Measurements from ENCODE around the gene TBX2.

Gene TBX2

DNA sequence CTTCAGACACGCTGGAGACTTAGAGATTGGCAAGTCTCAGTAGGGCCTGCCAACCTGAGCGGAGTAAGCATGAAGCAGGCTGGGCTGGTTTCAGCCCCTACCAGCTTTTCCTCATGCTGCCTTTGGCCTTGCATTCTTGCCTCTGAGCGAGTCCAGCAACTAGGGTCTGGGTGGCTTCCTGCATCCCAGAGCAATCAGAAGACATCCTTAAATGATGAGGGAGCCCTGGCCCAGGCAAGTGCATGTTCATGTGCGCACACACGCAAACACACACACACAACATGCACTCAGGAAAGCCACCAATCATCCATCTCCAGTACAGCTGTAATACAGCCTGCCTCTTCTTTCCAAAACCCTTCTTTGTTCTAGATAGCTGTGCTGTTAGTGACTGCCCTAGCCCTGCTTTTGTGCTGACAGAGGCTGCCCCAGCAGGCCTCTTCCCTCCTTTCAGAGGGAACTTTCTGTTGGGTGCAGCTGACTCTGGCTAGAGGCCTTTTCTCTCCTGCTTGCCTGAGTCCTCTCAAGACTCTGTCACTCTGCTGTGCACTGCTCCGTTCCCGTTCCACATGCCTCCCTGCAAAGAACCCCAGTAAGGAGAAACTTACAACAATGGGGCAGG, 30.7 kb upstream of the TBX2 start:
- no peak for DNase-seq (ENCODE audit: low spot score)

GRCh38 chr17:61369751-61370150, 29.9 kb upstream of the TBX2 start:
- DNase-seq (ENCODE audit: low spot score): no peak

DNA sequence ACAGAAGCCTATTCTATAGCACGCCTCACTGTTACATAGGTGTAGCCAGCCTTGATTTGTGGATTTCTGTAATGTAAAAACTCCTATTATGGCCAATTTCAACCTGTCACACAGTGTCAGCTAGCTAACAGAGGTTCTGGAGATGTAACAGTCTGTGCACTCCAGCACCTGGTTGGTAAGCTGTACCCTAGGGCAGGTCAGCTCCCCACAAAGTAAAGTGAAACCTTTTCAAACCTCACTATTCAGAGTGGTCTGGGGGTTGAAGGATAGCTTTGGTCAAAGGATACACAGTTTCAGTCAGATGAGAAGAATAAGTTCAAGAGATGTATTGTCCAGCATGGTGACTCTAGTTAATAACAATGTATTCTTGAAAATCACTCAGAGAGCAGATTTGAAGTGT, 28.5 kb upstream of the TBX2 start:
- no peak for DNase-seq (ENCODE audit: low spot score)

DNA sequence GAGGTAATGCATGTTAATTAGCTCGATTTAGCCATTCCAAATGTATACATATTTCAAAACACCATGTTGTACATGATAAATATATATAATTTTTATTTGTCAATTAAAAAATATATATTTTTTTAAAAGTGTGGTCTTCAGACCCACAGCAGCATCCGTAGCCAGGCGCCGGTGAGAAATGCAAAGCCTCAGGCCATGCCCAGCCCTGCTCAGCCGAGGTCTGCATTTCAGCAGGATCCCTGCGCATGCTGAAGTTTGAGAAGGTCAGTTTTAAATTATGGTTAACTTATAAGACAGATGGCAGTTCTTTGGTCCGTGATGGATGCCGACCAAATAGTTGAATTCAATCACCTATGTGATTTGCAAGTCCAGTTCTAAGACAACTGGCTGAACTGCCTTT, 28.0 kb upstream of the TBX2 start:
- DNase-seq (ENCODE audit: low spot score): no peak

GRCh38 chr17:61372436-61372835, 27.2 kb upstream of the TBX2 start:
- no peak for DNase-seq (ENCODE audit: low spot score)

DNA sequence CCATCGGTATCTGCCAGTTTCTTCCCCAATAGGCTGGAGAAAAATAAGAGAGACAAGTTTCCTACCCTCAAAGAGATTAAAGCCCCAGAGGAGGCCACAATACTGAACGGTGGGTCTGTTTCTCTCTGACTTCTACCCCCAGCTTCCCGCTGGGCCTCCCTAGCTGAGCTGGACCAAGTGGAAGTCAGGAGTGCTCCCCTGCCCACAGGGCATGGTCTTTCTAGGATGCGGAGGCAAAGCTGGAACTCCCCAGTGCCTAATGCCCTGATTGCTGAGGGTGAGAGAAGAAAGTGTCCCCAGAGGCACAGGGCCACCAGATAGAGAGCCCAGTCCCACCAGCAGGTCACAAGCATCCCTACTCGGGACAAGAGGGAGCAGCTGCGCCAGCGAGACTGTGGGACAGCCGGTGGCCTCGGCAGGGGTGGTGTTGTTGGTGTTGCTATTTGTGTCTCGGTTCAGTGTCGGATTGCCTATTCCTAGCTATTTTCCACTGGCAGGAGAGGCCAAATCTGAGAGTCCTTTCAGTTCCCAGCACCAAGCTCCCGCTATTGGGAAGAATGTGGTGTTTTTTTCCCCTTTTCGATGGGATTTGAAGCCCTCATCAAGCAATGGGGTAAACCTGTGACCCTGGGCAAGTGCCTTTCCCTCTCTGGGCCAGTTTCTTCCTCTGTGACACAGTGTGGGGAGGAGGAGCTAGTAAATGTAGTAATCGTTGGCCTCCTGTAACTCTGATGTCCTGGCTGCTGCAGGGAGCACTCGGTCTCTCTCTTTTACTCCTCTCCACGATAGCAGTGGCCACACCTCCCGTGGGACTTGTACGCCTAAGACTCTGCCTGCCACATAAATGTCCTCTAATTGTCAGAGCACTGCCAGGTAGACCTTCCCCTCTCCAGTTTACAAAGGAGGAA, 22.5 kb upstream of the TBX2 start:
- DNase-seq (ENCODE audit: low spot score): no peak

DNA sequence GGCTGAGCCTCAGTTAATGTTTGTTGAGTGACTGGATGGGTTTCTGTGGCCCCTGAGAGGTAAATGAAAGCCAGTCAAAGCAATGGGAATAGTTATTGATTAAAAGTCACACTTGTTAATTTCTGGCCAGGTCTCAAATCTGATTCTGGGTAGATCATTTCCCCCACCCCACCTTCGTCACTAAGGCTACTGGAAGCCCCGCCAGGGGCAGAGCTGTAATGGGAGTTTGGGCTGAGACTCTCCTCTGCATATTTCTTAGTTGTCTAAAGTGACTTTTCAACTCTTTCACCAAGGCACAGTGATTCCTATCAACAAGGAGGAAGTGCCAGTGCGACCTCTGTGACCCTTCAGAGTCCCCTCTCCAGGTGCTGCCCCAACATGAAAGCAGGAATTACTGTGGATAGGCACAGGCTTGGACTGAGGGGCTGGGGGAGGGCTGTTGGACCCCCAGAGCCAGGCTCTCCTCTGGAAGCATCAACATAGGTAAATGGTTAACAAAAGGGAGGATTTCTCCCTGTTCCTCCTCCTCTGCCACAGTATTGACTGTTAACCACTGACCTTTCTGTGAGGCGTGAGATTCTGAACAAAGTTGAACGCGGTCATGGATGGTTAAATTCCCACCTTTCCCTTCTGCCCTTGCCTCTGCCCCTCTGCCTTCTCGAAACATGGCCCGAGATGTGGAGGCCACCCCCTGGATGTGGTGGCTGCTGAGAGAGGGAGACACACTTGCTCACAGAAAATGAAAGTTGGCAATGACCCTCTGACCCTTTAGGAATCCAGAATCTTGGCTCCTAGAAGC, 20.8 kb upstream of the TBX2 start:
- DNase-seq (ENCODE audit: low spot score): no peak

DNA sequence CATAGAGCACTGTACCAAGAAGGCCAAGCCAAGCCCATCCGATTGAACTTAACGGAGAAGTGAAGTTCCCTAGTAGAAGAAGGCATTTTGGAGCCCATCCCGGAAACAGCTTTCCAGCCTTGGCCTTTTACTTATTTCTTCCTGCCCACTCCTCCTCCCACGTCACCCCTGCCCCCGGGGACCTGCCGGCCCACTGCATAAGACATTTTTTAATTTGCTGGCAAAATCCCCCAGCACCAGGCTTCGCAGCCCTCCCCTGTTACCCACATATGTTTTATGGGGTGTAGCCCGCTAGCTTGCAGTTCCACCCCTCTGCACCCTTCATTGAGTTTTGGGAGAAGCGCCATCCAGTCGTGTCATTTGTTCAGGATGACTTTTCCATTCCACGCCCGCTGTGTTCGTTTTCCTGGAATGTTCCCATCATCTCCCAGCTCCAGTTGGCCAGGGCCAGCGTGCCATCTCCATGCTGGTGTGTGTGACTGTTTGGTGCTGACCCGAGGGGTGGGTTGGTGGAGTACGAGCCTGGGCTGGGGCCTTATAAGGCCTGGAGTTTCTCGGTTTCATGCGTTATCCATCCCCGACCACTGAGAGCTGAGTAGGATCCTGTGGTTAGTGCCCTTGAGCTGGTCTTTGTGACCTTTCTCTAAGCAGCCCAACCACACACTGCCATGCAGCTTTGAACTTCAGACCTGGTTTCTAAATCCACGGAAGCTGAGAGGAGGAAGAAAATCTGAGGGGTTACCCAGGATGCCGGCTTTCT, 20.0 kb upstream of the TBX2 start:
- no peak for DNase-seq (ENCODE audit: low spot score)

DNA sequence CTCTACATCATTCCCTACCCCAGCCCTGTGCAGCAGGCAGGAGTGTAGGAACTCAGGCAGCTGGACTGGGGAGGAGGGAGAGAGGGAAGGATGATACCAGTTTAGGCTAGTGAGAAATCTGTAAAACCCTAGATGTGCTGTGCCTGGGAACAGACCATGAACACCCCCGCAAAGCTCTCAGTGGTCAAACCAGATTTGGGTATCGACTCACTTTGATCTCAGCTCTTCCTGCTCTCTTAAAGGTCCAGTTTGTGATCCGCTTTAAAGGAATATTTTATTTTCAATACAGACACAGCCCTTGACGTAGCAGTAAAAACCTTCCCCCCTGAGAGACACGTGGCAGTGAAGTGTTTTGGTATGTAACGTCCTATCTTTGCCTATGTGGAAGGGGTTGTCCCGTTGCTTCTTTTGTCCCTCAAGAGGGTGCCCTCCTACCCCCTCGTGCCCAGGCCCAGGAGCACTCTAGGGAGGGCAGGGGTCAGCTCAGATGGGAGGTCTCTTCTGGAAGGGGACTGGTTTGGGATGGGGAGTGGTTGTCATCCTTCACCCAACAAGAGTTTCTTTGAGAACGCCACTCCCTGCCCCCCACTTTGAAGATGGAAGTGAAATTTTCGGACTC, 19.3 kb upstream of the TBX2 start:
- DNase-seq (ENCODE audit: low spot score): no peak

DNA sequence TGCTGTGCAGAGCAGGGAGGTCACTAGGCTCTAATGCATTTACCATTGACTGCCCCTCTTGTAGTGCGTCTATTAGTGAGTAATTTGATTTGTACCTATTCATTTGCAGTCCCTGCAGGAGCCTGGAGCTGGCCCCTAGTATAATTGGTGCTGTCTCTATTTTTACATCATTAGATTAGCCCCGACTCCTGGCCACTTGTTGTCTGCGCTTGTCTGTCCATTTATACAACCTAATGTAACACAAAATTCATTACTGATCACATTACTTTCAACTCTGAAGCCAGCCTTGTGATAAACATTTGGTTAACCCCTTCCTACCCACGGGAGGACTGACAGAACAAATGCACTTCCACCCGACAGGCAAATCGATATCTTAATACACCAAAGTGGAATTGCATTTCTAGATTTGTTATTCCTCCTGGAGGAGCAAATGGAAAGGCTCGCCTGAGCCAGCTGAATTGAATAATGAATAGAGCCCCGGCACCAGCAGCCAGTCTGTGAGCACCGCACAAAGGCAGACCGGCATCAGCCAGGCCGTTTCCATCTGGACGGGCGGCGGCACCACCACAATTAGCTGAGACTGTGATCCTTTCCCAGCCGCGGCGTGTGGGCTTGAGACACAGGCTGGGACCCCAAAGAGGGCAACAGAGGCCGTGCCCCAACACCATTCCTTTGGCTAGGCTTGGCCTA, 18.7 kb upstream of the TBX2 start:
- no peak for DNase-seq (ENCODE audit: low spot score)

DNA sequence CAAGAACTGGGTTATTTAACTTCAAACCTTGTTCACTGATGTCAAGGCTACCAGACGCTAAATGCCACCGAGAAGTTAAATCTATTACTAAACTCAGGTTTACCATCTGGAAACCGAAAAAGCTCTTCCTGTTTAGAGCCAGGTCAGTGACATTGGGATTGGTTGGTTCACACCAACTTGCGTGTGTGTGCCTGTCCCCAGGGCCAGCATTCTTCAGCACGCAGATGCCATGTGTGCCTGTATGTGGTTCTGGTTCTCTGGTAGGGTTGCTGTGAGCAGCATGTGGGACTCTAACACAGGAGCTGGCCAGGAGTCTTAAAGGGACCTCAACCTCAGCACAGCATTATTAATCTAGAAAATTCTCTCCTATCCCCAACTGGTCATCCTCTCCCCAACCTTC, 18.1 kb upstream of the TBX2 start:
- no peak for DNase-seq (ENCODE audit: low spot score)

DNA sequence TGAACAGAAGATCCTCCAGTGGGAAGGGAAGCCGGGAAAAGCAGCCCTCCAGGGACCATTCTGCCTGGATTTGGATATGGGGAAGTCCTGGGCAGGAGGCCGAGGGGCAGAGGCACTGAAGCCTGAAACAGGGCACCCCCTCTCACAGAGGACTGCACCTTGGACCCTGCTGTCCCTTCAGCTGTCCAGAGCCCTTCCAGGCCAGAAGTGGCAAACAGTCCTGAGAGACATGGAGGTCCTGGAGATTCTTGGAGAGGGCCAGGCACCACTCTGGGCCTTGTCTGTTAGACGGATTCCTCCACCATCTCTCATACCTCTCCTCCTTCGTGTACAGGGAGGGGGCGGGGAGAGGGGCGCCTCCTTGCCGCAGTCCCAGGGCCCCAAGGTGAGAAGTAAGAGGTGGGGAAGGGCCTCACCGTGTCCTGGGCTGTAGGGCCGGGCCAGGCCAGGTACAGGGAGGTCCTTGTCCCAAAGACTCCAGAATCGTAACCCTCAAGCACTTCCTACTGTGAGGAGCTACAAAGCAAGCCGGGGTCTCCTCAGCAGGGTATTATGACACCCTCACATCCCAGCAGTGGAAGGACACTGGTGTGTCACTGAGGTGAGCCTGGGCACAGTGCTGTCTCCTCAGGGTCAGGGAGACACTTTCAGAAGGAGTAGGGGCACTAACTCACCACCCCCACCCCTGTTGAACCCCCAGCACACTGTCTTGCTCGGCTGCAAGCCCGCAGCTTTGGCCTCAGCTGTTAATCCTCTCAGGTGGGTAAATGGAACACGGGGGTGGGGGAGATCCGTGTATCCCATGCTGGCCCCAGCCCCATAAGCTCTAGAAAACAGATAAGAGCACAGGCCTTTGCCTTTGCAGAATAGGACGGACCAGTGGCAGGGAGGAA, 16.6 kb upstream of the TBX2 start:
- DNase-seq (ENCODE audit: low spot score): no peak

- DNase-seq (ENCODE audit: low spot score): no peak
These were observed 15.9 kb upstream of the TBX2 start for GRCh38 chr17:61383689-61384201.

DNA sequence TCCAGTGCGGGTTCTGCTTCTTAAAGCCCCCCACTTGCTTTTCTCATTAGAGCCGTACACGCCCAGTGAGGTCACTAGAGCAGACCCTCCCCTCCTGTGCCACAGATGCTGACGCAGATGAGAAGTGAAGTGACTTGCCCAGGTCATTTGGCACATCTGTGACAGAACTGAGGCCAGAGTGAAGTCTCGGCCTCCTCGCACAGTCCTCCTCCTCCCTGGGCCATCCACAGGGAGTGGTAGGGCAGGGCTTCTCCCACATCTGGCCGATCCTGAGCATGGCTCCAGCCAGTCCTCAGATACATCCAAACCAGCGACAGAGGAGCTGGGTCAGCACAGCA, 15.3 kb upstream of the TBX2 start:
- DNase-seq (ENCODE audit: low spot score): no peak

DNA sequence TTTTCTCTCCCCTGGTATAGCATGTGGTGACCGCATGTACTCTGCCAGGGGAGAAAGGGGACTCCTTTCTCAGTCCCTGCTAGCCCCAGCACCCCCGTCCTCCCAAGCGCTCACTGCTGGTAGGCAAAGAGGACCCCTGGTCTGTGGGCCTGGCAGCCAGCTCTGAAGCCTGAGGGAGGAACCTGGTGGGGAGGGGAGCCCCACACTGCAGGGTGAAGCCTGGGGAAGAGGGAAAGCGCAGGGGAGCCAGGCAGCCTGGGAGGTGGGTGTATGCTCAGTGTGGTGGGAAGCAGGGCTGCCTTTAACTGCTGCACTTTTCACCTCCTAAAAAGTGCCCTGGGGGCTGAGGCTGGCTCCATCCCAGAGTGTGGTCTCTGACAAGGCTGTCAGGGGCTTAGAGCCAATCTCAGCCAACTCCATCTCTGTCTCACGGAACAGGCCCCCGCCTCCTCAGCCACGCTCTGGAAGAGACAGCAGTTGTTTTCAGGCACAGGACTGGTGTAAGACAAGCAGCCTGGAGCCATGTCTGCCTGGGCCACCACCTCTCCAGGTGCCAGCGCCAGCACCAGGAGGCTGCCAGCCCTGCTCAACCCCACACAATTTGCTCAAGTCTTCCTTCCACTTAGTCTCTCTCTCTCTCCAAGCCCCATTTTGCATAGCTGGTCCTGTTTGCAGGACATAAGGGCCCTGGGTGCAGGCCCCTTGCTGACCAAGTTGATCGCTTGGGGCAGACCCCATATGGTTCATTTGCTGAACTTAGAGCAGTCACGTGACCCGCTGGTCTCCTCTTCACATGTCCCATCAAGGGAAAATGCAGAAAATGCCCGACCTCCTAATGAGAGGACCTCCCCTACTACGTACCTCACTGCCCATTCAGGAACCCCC, 14.7 kb upstream of the TBX2 start:
- DNase-seq (ENCODE audit: low spot score): no peak

GRCh38 chr17:61385577-61386236, 13.9 kb upstream of the TBX2 start:
- DNase-seq (ENCODE audit: low spot score): no peak

DNA sequence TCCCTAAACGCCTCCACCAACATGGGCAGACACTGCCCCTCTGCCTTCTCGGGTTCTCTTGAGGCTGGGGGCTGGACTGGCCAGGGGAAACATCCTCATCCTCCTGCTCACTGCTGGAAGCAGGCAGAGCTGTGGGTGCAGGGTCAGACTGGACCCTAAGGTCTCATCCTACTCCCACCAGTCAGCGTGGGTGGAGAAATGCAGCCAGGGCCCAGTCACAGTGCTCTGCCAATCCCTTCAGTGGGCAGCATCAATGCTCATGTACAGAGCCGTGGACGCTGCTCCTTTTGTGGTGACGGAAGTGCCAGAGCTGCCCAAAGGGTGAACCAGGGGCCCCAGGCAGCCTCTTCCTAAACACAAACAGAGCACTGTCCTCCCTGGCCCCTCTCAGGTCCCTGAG, 13.4 kb upstream of the TBX2 start:
- no peak for DNase-seq (ENCODE audit: low spot score)

GRCh38 chr17:61387011-61387410, 12.6 kb upstream of the TBX2 start:
- DNase-seq (ENCODE audit: low spot score): no peak

Measured in putamen (tissue), 1 donor.